A673 (cell line): Measurements from ENCODE around the gene TLR9.

ENCODE experiments used
- CTCF ChIP-seq: fragments of 300-800, 200-600 bp; sonication (generic); conservative IDR thresholded peaks from 2 replicates; pipeline ENCODE4 v1.5.1; 2017; ENCODE audit warnings: low read depth, mild to moderate bottlenecking, antibody characterized with exemption, low read length, moderate library complexity, mixed read lengths
- EZH2 ChIP-seq: fragments of 200-600 bp; sonication (generic); IDR thresholded peaks from 2 replicates; pipeline ENCODE4 v1.6.1; 2017; ENCODE audit warnings: borderline replicate concordance, low read depth, mild to moderate bottlenecking, mixed read lengths, antibody characterized with exemption, low read length; ENCODE audit not compliant: poor library complexity, severe bottlenecking

- TF ChIP-seq CTCF, result no peak
- TF ChIP-seq EZH2, result no peak
These were observed 2.3 kb upstream of the TLR9 start for GRCh38 chr3:52227766-52228165.
